ENCODE measurements around the gene CORO1C.

DNA sequence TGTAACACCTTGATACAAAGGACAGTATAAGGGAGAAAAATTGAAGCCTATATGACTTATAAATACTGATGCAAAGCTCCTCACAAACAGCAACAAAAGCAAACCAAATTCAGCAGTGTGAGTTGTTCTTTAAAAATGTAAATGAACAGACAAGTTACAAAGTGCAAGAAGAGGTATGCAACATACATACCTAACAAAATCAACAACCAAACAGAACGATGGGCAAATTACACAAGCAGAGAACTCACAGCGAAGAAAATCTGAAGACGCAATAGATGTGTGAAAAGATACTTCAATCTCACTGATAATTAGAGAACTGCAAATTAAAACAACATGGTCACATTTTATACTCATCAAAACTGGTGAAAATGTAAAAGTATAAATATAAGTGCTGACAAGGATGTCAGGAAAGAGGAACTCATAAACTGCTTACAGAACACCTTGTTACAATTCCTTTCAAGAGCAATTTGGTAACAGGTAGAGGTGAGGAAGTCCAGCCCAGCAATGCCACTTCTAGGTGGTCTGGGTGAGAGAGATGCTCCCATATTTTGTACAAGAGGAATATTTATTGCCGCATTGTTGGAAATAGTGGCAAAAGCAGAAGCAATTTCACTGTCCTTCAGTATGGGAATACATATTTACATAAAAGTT is 47.3 kb downstream of the CORO1C start:
- no peak for TF ChIP-seq CTCF (IDR thresholded peaks at IDR 0.05 in 8 of 11, conservative IDR thresholded peaks at IDR 0.05 in 3 of 11)
- no peak for TF ChIP-seq POLR2A (IDR thresholded peaks at IDR 0.05)
- no peak for TF ChIP-seq POLR2AphosphoS5 (IDR thresholded peaks at IDR 0.05)

Data from spleen (tissue), 7 donors.